Thyroid gland (tissue), 4 donors: Measurements from ENCODE around the gene PAFAH1B2.

Source experiments
- POLR2A ChIP-seq, 2 donors: fragments of 450-650 bp; IDR thresholded peaks; one replicate each; pipeline ENCODE4 v1.6.1; 2017; ENCODE audit warnings: antibody characterized with exemption in 2 of 2, mild to moderate bottlenecking in 2 of 2, moderate library complexity in 1 of 2
- TF ChIP-seq, protein P1 (sequence below), 6 experiments: fragments of 200-600 bp in 3 of 6; fragments of 450-650 bp in 3 of 6; sonication (generic) in 3 of 6; IDR thresholded peaks; one replicate each; pipeline ENCODE4 v1.5.1; 2016 to 2019; ENCODE audit warnings: antibody characterized with exemption in 6 of 6, mild to moderate bottlenecking in 2 of 6, inconsistent platforms in 1 of 6, moderate library complexity in 1 of 6

GRCh38 chr11:117176186-117176585 lies 32.1 kb downstream of the PAFAH1B2 start:
- TF ChIP-seq, protein P1, sequence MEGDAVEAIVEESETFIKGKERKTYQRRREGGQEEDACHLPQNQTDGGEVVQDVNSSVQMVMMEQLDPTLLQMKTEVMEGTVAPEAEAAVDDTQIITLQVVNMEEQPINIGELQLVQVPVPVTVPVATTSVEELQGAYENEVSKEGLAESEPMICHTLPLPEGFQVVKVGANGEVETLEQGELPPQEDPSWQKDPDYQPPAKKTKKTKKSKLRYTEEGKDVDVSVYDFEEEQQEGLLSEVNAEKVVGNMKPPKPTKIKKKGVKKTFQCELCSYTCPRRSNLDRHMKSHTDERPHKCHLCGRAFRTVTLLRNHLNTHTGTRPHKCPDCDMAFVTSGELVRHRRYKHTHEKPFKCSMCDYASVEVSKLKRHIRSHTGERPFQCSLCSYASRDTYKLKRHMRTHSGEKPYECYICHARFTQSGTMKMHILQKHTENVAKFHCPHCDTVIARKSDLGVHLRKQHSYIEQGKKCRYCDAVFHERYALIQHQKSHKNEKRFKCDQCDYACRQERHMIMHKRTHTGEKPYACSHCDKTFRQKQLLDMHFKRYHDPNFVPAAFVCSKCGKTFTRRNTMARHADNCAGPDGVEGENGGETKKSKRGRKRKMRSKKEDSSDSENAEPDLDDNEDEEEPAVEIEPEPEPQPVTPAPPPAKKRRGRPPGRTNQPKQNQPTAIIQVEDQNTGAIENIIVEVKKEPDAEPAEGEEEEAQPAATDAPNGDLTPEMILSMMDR (IDR thresholded peaks at IDR 0.05) = no peak
- no peak for TF ChIP-seq POLR2A (IDR thresholded peaks at IDR 0.05)
